Activated T-cell treated with anti-CD3 and anti-CD28 coated beads for 48 hours (primary cell): ENCODE results near the gene MAP3K10.
"Not testable (repeated sequence)": the region's sequence is repeated elsewhere in the genome, so short reads cannot be mapped to it uniquely, and the experiment has no call there.

Source experiments
- DNase-seq: peaks from one replicate; pipeline ENCODE4 v3.0.0-alpha.2; 2020; ENCODE audit warnings: low read depth

The MAP3K10 gene

DNA sequence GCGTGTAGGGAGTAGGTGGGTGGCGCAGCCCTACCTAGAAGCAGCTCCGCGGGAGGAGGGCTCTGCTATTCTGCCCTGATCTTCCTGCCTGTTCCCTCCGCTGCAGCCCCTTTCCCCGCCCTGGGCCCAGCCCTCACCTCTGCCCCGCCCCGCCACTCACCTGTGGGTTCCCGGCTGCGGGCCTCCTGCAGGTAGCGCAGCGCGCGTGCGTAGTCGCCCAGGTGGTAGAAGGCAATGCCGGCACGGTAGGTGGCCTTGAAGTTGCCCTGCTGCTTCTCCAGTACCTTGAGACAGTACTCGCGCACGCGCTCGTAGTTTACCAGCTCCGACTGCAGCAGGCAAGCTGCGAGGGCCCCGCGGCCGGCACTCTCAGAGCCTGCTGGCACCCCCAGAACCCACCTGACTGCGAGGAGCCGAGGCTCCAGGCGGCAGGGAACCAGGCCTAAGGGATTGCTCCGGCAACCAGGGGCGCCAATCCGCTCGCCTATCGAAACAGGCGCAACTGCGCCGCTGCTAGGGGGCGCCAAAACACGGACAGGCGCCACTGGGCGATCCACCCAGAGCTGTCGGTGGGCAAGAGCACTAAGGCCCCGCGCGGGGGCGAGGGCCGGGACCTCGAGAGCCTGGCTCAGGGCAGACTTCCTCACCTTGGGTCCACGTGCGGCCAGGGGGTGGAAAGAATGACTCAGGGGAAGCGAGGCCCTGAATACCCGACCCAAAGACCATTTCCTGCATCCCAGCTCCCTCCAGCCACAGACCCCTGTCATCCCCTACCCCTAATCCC, 26.0 kb downstream of the MAP3K10 start:
- no peak for DNase-seq

DNA sequence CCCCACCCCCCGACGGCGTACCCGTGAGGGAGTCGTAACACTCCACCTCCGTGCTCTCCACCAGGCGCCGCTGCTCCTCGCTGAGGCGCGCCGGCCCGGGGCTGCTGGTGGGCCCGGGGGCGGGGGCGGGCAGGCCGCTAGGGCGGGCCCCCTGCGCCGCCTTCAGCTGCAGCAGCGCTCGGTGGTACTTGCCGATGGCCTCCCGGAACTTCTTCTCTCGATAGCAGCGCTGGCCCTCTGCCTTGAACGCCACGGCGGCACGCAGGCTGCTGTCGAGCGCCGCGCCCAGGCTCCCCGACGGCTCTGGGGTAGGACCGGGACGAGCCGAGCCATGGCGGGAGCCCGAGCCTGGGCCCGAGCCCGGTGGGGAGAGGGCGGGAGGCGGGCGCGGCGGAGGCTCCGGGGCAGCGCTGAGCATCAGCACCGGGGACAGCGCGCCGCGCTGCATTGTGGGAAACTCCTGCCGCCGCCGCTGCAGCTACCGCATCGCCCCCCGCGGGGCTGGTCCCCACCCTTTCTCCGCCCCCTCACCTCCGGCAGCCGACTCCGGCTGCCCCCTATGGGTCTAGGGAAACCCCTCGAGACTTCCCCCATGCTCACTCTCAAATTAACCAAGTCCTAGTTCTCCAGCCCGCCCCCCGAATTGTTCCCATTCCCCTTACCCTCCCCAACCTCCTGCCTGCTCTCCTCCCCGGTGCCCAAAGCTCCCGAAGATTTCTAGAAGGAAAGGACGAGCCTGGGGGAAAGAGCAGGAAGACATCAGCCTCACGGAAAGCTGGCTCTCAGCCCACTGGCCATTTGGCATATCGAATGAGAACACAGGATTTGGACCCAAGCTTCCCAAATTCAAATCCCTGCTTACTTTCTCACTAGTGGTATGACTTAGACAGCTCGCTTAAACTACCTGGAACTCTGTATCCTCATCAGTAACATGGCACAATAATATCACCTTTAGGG, 27.0 kb downstream of the MAP3K10 start, which contains the start of gene TTC9B:
Gene TTC9B (minus strand): TSS at position 451 of the 957 bp plus-strand sequence. CDS start 3 bp downstream, at position 448.
- DNase-seq, result peak; percentile 47

DNA sequence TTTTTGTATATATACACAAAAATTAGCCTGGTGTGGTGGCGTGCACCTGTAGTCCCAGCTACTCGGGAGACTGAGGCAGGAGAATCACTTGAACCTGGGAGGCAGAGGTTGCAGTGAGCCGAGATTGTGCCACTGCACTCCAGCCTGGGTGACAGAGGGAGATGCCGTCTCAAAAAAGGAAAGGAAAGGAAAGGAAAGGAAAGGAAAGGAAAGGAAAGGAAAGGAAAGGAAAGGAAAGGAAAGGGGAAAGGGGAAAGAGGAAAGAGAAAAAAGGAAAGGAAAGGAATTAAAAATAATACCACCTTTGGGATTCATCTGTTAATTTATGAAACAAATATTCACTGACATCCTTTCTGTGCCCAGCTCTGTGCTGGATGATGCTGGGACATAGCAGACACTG, 27.8 kb downstream of the MAP3K10 start:
- DNase-seq, result not testable (repeated sequence)

DNA sequence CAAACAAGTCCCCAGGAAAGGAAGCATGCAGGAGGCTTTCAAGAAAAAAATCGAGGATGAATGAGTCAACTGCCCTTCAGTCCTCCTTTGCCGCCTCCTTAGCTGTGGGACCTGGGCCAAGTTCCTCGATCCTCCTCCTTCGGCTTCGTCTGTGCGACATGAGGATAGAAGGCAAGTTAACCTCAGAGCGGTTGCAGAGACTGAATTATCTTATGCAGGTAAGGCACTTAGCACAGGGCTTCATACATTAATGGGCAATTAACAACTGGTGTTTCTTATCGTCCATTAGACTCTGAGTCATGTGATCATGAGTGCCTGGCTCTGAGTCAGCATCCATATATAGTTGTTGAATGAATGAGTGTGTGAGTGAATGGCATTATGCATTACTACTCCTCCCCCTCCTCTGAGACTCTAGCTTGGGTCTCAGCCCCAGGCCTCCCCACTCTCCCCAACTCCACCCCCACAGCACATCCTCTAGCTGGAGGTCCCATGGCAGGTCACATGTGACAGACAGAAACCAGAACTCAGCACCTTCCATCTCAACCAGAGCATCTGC, 28.6 kb downstream of the MAP3K10 start:
- no peak for DNase-seq

DNA sequence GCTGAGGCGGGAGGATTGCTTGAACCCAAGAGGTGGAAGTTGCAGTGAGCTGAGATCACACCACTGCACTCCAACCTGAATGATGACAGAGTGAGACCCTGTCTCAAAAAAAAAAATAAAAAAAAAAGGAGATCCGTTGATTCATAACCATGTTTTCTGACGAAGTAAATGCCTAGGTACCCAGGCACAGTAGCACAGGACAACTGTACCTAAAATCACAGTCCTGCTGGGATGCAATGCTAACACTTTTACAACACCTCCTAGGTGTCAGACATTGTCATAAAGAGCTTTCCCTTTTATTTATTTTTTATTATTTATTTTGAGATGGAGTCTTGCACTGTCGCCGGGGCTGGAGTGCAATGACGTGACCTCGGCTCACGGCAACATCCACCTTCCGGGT, 29.4 kb downstream of the MAP3K10 start:
- no peak for DNase-seq

DNA sequence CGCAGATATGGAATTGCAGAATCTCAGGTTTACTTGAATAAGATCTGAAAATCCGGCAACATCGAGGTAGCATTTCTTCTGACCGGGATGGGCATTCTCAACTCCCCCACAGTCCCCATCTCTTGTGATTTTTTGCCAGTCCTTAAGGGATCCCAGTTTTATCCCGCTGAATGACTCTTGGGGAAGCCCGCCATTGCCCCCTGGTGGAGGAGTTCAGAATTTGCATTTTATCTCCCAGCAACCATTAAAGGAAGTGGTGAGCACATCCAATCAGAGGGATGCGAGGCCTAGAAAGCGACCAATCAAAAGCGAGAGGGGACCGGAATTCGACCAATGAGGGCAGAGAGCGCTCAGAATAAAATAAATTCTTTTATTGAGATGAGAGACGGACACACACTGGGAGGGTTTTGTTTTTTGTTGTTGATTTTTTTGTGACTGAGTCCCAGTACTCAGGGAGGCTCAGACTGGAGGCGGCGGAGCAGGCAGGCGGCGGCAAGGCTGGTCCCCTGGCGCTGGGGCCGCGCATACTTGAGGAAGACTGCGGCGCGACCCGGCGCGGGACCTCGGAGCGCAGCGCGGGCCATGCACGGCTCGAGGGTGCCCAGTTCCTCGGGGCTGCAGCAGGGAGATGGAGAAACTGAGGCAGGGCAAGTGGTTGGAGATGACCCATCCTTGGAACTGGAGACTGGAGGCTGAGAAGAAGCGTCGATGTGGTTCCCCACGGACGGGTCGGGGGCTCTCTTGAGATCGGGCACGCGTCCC, 30.8 kb downstream of the MAP3K10 start:
- peak; percentile 62 for DNase-seq

DNA sequence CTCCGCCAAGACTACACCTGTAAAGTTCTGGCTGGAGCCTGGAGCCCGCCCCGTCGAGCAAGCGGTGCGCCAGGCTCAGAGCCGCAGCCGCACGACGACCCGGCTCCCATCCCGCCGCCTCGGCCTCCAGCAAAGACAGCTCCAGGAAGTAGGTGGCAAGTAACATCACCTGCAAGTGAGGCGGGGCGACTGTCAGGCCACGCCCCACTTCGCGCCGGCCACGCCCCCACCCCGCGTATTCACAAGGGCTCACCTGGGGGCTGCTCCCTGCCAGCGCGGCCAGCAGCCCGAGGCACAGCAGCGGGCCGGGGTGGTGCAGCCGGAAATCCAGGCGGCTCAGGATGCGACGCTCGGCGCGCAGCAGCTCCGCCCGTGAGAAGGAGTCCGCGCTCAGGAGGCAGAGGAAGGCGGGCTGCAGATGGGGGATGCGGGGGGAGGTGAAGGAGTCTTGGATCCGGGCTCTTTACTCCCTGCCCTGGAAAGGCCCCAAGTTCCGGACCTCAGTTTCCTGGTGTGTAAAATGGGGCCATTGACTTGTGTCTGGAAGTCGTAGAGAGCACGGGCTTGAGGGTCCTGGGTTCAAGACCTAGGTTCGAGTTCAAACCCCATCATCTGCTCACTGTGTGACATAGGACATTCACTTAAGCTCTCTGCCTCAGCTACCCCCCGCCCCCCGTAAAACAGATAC, 32.1 kb downstream of the MAP3K10 start:
- no peak for DNase-seq

DNA sequence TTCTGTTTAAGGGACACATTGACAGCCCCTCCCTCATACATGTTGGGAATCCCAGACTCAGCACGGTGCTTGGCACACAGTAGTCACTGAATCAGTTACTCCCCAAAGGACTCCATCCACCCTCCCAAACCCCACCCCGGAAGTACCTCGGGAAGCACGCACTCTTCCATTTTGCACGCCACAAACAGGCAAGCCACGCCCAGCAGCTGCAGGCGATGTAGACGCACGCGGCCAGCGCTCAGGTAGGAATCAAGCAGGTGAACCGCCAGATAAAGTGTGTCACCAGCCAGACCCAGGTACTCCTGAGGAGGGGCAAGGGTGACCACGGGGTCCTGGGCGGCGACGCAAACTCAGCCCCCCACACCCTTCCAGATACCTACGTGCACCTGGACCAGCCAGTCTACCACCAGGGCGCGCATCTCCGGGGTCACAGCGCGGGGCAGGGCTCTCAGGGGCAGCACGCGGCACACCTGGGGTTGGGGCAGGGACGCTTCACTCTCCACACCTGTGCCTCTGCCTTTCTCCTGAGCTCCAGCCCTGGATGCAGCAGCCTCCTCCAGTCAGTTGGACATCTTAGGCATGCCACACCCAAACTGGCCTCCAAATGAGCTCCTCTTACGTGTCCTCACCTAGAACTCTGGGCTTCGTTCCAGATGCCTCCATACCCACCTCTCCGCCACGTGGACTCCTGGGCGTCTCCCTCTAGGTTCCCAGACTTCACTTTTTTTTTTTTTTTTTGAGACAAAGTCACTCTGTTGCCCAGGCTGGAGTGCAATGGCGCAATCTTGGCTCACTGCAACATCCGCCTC, 33.3 kb downstream of the MAP3K10 start:
- no peak for DNase-seq

DNA sequence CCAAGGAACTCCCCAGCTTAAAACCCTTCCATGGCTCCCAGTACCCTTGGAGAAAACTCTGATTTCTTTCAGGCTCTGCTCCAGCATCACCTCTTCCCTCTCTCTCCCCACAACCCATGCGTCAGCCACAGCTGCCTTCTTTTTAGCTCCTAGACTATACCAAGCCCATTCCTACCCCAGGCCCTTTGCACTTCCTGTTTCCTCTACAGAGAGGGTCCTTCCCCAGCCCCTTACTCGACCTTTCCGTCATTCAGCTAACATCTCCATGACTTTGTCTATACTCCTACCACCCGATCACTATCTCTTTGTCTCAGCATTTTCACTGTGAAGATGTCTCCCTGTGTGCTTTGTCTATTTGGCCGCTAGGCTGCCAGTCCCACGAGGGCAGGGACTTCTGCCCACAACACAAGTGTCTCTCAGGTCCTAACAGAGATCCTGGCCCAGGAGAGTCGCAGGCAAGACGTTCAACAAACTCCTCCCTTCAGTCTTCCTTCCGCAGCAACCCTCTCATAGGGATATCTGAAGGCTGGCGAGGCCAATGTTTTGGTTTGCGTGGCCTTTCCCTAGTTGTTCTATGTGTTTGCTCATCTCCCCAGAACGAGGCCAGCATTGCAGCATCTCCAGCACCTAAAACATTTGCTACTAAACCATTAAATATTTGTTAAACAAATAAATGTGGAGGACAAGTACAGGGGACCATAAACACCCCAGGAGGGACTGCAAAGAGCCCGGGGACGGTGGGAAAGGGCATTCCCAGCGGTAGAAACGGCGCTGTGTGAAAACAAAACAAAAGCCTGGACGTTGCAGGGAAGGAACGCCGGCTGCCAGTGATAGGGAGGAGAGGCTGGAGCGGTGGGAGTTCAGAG, 34.4 kb downstream of the MAP3K10 start:
- DNase-seq, result no peak

DNA sequence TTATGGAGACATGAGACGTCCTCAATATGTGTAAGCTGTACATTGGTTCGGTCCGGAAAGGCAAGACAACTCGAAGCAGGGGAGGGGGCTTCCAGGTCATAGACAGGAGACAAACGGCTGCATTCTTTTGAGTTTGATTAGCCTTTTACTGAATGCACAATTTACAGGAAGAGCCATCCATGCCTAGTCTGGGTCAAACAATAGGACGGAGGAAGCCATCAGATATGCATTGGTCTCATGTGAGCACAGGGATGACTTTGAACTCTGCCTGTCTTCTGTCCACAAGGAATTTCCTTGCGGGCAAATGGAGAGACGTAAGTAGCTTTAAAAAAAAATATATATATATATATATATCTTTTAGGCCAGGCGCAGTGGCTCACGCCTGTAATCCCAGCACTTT, 37.1 kb downstream of the MAP3K10 start:
- DNase-seq, result no peak

DNA sequence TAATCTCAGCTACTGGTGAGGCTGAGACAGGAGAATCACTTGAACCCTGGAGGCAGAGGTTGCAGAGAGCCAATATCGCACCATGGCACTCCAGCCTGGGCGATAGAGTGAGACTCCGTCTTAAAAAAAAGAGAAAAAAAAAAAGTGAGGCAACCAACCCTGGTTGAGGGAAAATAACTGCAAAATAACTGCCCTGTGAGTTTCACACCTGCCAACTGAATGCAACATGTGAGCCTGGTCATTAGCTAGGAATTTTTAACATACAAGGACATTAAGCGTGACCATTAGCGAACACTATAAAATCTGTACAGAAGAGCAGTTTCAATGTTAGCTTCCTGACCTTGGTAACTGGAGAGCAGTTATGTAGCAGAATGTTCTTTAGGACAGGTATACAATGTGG, 37.6 kb downstream of the MAP3K10 start:
- DNase-seq, result no peak

DNA sequence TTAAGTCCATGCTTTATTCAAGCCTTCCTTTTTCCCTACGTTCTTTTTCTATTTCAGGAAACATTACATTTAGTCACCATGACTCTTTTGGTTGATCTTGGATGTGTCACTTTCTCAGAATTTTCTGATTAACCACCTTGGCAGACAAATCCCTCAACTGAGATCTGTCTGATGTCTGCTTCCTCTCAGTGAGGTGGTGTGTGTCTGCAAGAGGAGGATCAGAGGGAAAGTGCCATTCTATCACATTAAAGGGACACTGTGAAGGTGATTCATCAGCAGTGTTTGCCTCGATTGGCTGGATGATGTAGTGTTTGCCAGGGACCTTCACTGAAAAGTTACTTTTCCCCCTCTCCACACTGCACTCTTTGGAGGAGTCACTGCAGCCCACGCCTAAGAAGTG, 38.3 kb downstream of the MAP3K10 start:
- no peak for DNase-seq

DNA sequence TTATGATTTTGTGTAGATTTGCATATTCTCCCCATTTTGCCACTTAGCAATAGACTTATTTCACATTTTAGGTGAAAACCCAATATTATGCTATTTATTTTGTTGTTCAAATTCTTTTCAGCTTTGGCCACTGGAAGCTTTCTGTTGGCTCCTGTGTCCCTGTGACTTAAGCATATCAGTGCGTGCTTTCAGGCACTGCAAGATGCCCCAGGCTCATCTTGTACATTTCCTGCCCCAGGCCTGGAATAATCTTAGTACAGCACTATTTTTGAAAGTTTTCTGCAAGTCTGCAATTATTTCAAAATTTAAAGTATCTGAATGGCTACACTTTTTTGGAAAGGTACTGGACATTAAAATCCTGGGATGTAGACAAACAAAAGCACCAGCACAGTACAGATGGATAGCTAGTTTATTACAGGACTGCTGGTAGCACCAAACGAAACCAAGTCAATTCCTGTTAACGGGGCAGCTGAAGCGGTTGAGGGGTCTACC, 38.7 kb downstream of the MAP3K10 start:
- no peak for DNase-seq

DNA sequence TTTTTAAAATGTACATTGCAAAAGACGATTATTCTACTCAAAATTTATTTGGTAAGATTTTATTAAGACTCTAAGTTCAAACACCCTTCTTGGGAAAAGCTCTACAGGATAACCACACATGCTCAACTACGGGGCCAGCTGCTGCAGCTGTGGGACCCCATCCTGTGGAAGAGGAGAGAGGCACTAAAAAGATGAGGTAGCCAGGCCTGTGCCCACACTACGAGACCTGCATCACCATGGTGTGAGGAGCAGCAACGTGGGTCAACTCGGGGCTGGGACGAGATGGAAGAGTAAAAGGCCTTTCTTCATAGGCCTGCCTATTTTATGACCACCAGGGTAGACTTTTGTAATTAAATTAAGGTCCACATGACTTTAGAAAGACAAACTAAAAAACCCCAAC, 39.8 kb downstream of the MAP3K10 start:
- DNase-seq, result no peak

DNA sequence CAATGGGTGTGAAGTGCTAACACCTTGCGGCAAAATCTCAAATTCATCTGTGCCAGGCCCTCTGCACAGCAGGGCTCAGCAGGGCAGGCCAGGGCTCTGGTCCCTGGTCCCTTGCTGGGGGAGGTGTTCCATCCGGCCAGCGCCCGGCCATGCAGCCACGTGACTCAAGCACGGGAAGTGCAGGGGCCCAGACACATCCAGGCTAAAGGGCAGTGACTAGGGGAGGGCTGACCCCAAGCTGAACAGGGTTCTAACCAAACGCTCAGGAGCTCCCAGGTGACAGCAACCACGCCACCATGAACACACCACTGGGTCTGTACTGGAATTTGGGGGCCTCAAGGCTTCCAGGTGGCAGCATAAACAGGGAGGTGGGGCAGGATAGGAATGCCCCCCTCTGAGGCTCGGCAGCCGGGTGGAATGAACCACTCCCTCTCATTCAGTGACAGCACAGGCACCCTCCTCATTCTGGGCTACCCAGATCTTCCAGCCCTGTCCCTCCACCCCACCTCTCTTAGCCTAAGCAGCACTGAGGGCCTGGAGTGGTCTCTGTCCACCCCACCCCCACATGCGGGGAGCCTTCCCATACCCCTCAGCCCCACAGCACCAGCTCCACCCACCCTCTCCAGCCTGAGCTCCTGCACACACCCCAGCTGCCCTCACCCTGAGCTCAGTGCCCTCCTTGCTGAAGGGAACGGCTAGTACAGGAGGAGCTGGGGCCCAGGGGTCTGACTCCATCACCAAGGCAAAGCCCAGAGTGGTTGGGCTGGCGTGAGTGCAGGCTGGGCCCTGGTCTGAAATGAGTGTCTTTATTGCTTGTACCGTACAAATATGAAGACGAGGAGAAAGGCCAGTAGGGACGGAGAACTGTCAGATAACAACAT, 40.6 kb downstream of the MAP3K10 start:
- DNase-seq, result no peak

DNA sequence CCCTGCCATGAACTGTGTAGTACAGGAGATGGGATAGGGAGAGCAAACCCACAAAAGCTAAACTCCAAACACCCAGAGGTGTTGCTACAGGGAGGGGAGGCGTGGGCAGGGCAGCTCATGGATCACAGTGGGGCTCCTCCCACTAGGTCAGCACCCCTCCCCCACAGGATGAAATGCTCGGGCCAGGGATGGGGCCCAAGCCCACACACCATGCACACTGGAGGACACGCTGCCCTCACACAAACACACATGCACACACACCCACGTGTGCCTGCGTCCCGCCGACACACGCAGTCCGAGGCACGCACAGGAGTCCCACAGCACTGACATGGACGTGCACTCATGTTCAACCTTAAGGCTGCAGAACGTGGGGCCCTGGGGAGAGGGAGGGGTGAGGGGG, 41.3 kb downstream of the MAP3K10 start:
- no peak for DNase-seq

DNA sequence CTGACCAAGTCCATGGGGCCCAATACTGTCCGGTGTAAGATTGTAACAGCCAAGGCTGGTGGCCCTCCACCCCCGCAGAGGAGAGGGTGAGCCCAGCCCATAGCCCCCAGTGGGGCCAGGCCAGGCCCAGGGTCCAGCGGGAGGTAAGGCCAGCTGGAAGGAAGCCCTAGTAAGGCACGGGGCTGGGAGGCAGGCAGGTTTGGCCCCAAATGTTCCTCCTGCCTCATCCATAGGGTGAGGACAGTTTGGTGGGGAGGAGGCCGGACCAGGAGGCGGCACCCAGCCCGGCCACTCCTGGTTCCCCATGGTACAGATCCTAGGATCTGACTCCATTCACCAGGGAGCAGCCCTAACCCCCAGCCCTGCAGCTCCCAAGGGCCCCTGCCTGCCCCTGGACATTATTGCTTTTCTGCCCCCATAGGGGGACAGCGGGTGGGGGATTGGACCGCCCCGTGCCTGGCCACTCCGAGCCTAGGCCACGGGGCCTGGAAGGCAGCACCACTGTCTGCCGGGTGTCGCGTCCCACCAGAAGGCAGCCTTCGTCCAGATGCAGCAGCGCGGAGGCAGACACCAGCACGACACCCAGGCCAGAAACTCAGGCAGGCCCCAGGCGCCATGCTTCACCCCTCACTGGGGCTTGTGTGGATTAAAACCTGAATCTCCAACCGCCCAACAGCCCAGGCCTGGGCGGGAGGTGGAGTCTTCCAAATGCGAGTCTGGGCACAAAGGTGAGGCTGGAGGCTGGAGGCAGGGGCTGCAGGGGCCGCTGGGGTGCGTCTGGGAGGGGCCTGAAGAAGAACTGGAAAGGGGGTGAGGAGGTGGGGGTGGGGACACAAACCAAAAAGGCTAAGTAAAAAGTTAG, 42.0 kb downstream of the MAP3K10 start:
- no peak for DNase-seq
